Bronchial epithelial cell (primary cell): ENCODE measurements around the gene CDK14. TPM values are rescaled to one million over a fixed set of nuclear protein-coding genes. Genes with fewer than 3 reads are reported as not detected.

Experiments used
- DNase-seq: peaks from one replicate; pipeline ENCODE4 v3.0.0-alpha.2; 2010; ENCODE audit warnings: low read depth
- FAIRE-seq: peaks from 2 replicates; lab custom pipeline; 2011; peaks lifted over from hg19 to GRCh38; lab: Jason Lieb, UNC
- H3K27me3 ChIP-seq: 2 replicates; pipeline ENCODE4 v1.5.1; 2011; ENCODE audit warnings: low read length; ENCODE audit not compliant: control insufficient read depth, insufficient read depth
- H3K36me3 ChIP-seq: 2 replicates; pipeline ENCODE4 v1.5.1; 2011; ENCODE audit warnings: low read length; ENCODE audit not compliant: control insufficient read depth, insufficient read depth
- H3K4me3 ChIP-seq: 2 replicates; pipeline ENCODE4 v1.5.1; 2011; ENCODE audit warnings: mild to moderate bottlenecking, low read depth, low read length, control low read depth
- total RNA-seq: library from RNA; depleted of rRNA; stranded (reverse); fragments of >200 nt; gene quantifications from 2 replicates; pipeline ENCODE4 v1.2.1, GENCODE V29; 2014
- TF ChIP-seq, protein P1 (sequence below): IDR thresholded peaks from 2 replicates; pipeline ENCODE4 v1.5.1; 2011; ENCODE audit warnings: mild to moderate bottlenecking, moderate library complexity, low read length, control low read depth, inconsistent platforms; ENCODE audit not compliant: insufficient read depth, severe bottlenecking

CDK14 gene
- total RNA-seq: 7.3 and 8.7 TPM in 2 replicates

GRCh38 chr7:90595801-90596670 is at the start of gene CDK14:
TSS of gene CDK14 (plus strand) at chr7:90596321. CDS start at chr7:90596628, 307 bp downstream.
- TF ChIP-seq, protein P1, sequence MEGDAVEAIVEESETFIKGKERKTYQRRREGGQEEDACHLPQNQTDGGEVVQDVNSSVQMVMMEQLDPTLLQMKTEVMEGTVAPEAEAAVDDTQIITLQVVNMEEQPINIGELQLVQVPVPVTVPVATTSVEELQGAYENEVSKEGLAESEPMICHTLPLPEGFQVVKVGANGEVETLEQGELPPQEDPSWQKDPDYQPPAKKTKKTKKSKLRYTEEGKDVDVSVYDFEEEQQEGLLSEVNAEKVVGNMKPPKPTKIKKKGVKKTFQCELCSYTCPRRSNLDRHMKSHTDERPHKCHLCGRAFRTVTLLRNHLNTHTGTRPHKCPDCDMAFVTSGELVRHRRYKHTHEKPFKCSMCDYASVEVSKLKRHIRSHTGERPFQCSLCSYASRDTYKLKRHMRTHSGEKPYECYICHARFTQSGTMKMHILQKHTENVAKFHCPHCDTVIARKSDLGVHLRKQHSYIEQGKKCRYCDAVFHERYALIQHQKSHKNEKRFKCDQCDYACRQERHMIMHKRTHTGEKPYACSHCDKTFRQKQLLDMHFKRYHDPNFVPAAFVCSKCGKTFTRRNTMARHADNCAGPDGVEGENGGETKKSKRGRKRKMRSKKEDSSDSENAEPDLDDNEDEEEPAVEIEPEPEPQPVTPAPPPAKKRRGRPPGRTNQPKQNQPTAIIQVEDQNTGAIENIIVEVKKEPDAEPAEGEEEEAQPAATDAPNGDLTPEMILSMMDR: peak; percentile 54
- FAIRE-seq (no peak), DNase-seq (no peak)
- no peaks in the 10 kb centered on the region for H3K36me3 ChIP-seq
- H3K4me3 ChIP-seq: peak within 1 kb of the TSS; percentile 72
- no peaks in the 10 kb centered on the region for H3K27me3 ChIP-seq

GRCh38 chr7:90551036-90551435 is 45.1 kb upstream of the CDK14 start:
- Histone ChIP-seq H3K27me3 (no peaks in the 10 kb centered on the region), H3K36me3 (no peaks in the 10 kb centered on the region), H3K4me3 (no peak overlapping the region)
- FAIRE-seq: no peak
- DNase-seq: peak; percentile 41
- TF ChIP-seq, protein P1: no peak

GRCh38 chr7:90552521-90552920 is 43.6 kb upstream of the CDK14 start:
- TF ChIP-seq, protein P1: no peak
- H3K36me3 ChIP-seq: no peaks in the 10 kb centered on the region
- DNase-seq: peak; percentile 57
- no peaks in the 10 kb centered on the region for H3K27me3 ChIP-seq
- H3K4me3 ChIP-seq: no peak overlapping the region
- no peak for FAIRE-seq

GRCh38 chr7:90560730-90561129 is 35.4 kb upstream of the CDK14 start:
- DNase-seq (no peak), FAIRE-seq (no peak)
- Histone ChIP-seq H3K27me3 (no peaks in the 10 kb centered on the region), H3K4me3 (no peak overlapping the region), H3K36me3 (no peaks in the 10 kb centered on the region)
- TF ChIP-seq, protein P1: no peak

DNA sequence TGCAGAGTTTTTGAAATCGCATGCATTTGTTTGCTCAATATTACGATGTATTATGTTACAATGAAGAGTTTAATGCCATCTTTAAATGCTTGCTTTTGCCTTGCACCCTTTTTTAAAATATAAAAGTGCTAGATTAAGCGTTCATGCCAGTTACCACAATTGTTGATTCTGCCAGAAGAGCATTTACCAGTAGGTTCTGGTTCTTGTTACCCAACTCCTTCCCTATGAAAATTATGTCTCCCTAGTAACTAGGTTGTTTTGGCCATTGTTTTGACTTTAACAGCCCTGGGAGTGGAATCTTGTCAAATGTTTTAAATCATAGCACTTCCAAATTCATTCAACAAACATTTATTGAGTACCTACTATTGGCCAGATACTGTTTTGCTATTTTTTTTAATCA is 32.8 kb upstream of the CDK14 start:
- no peaks in the 10 kb centered on the region for H3K27me3 ChIP-seq
- no peaks in the 10 kb centered on the region for H3K36me3 ChIP-seq
- FAIRE-seq (no peak), DNase-seq (no peak)
- H3K4me3 ChIP-seq: no peak overlapping the region
- TF ChIP-seq, protein P1: no peak
